ENCODE data around the gene ACTR3C.
"Not testable (repeated sequence)": the region's sequence is repeated elsewhere in the genome, so short reads cannot be mapped to it uniquely, and the experiment has no call there.

Gene ACTR3C

DNA sequence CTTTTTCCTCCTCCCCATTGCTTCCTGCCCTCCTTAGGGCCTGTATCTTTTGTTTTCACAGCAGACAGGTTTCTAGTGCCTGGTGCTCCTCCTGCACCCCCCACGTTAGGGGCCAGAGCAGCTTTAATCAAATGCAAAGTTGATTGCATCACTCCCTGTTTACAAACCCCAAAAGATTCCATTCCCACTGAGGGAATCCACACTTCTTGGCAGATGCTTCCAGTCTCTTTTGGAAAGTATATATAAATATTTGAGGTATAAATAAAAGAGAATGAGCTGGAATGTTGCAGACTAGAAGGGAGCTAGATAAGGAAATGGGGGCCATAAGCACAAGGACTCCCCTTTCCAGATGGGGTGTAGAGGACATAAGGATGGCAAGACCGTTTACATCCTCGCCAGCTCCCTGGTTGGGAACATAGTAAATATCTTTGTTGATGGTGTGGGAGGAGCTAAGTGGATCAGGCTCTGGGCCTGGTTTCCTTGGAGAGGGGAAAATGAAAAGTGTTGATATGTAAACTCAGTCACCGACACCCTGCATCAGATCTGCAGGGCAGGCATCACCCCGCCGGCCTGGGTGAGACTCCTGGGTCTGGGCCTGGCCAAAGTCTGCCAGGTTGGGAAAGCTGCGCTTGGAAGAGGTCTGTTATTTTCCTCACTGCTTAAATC is 11.9 kb upstream of the ACTR3C start:
- DNase-seq (ENCODE audit: low read depth): no peak

- DNase-seq (ENCODE audit: low read depth): no peak
Observed at GRCh38 chr7:150334108-150334507, 10.8 kb upstream of the ACTR3C start.

DNA sequence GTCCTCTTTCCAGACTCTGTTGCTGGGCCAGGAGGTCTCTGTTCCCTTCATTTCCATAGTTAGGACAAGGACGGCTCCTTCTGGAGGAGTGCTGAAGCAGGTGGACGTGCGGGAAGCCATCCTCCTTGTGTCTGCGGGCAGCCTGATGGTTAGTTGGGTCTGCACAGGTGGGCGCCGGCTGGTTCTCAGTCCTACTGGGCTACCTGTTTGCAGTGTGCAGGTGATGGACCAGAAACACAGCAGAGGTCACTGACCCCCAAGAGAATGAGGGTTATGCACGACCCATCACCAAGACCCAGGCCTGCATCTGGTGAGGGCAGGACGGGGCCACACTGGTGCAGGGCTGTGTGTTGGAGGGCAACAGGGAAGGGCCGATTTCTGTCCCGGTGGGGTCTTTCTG is 10.3 kb upstream of the ACTR3C start:
- DNase-seq (ENCODE audit: low read depth): no peak

DNA sequence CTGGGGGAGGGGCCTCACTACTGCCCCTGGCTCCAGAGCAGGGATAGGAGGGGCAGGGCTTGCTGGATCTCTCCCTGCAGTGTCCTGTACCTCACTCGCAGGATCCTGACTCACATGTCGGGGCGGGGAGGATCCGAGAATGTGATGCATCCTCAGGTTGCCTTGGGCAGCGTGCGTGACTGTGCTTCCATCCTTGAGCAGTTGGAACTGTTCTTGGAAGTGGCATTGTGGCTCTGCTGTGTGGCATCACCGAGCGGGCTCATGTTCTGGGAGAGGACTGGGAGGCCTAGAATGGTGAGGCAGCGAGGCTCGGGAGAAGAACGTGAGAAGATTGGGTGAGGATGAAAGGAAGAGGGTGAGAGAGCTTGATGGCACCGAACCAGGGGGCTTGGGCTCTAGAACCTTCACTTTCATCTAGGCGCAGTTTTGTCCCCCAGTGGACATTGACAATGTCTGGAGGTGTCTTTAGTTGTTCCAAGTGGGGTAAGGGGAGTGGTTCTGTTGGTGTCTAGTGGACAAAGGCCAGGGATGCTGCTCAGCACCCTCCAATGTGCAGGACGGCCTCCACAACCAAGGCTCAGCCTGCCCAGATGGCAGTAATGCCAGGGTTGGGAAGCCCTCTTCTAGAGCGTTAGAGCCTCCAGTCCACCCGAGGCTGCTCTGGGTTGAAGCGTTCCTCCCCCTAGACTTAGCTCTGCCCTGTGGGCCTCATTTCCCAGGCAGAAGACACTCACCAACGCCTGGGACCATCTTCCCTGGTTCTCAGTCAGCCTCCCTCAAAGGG is 9.7 kb upstream of the ACTR3C start:
- no peak for DNase-seq (ENCODE audit: low read depth)

DNA sequence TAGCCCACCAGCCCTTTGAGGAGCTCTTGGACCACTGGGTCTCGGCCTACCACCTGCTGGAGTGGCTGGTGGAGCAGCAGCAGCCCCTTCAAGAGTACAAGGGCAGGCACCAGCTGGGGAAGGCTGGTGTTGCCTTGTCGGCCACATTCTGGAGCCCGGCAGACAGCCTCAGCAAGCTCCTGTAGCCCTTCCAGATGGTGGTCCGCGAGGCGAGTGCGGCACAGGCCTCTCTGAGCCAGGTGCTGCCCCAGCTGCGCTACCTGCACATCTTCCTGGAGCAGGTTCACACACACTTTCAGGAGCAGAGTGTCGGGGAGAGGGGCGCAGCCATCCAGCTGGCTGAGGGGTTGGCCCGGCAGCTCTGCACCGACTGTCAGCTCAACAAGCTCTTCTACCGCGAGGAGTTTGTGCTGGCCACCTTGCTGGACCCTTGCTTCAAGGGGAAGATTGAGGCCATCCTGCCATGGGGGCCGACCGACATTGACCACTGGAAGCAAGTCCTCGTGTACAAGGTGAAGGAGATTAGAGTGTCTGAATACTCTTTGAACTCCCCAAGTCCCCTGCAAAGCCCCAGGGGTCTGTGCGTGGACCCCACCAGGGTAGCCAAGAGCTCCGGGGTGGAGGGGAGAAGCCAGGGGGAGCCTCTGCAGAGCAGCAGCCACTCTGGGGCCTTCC is 7.0 kb upstream of the ACTR3C start:
- DNase-seq (ENCODE audit: low read depth): no peak

GRCh38 chr7:150329331-150330120 is 6.2 kb upstream of the ACTR3C start:
- DNase-seq (ENCODE audit: low read depth): no peak

DNA sequence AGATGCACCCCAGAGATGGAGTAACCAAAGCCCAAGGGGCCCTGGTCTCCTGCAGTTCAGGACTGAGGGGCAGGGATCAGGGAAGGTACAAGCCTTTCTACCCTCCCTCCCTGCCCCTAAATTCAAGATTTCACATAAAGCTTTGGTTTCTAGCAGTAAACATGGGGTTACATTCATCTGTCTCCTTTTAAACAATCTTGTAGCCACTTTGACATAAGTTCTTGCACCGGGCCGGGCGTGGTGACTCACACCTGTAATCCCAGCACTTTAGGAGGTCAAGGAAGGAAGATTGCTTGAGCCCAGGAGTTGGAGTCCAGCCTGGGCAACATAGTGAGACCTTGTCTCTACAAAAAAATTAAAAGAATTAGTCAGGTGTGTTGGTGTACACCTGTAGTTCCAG is 4.0 kb upstream of the ACTR3C start:
- no peak for DNase-seq (ENCODE audit: low read depth)

DNA sequence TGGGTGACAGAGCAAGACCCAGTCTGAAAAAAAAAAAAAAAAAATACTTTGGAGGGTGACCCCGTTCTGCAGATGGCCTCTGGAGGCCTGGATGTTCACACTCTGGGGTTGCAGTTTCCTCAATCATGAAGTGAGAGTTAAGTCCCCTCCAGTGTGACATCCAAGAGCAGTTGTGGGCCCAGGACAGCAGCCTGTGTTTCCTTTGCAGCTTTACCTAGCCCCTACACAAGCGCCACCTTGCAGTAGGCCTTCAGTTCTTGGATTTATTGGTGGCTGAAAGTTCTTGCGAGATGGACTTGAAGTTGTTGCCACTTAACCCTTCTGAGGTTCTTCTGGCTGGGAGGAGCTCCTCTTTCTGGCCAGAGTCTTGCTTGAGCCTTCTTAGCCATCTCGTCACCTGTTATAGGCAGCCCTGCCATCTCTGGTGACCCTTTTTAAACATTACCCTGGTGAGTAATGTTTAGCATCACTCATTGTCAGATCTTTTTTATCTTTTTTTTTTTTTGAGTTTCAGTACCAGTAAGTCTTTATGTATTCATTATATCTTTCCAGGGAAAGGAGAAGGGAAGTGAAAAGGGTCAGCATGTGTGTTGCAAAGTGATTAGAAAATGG is 3.4 kb upstream of the ACTR3C start:
- DNase-seq (ENCODE audit: low read depth): no peak

- DNase-seq (ENCODE audit: low read depth): no peak
Observed at GRCh38 chr7:150325901-150326300, 2.6 kb upstream of the ACTR3C start.

GRCh38 chr7:150325110-150325611 is 1.8 kb upstream of the ACTR3C start:
- no peak for DNase-seq (ENCODE audit: low read depth)

DNA sequence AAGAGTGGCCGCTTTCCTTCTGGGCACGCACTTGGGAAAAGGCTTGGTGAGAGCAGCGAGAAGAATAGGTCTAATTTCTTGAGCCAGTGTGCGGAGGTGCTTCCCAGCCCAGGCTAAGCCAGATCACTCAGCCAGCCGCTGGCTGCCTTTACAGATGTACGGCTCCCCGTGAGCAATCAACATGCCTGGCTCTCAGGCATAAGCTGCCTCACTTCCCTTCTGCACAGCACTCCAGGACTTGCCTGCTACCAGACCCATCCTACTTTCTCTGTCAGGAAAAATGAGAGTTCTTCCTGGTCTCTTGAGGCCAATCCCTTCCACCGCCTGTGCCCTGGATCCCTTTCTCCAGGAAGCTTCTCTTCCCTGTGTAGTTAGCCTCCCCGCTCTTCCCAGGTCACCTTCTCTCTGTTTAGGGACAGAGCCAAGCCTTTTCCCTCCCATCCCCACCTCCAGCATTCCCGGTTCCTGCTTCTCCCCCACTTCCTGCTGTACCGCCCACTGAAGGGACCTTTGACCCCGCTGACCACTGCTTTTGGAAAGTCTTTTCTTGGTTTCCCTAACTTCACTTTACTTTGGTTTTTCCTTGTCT is 1.1 kb upstream of the ACTR3C start:
- no peak for DNase-seq (ENCODE audit: low read depth)

GRCh38 chr7:150323682-150324372 is 482 bp upstream of the ACTR3C start:
- DNase-seq (ENCODE audit: low read depth): no peak

GRCh38 chr7:150322114-150322832 is 1.1 kb downstream of the ACTR3C start:
- DNase-seq (ENCODE audit: low read depth): no peak

- DNase-seq (ENCODE audit: low read depth): no peak
Observed at GRCh38 chr7:150321788-150322113, 1.6 kb downstream of the ACTR3C start.

DNA sequence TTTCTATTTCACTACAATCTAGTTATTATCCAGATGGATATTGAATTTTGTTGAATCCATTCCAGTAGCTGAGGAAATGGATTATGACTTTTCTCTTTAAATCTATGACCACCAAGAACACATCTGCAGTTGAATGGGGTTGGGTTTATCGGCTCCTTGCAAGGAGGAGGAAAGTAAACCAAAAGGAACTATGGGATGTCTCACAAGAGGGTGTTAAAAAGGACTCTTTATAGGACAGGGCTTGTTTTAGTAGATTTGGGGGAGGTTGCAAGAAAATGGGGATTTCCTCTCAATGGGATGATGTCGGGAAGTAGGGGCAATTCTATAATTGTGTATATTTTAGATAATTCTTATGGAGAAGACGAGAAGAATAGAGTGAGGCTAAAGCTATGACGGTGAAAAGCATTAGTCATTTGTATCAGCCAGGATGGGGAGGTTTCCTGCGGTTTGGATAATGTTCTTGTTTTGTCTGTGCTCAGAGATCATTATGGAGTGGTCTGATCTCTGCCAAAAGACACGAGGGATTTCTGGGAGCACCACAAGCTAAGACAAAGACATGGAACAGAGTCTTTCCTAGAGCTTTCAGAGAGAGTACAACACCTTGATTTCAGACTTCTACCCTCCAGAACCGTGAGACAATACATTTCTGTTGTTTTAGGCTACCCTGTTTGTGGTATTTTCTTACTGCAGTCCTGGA is 5.4 kb downstream of the ACTR3C start:
- DNase-seq (ENCODE audit: low read depth): no peak

- not testable (repeated sequence) for DNase-seq (ENCODE audit: low read depth)
Observed at GRCh38 chr7:150316987-150317386, 6.4 kb downstream of the ACTR3C start.

GRCh38 chr7:150314639-150315239 is 8.6 kb downstream of the ACTR3C start:
- no peak for DNase-seq (ENCODE audit: low read depth)

- no peak for DNase-seq (ENCODE audit: low read depth)
Observed at GRCh38 chr7:150313870-150314269, 9.5 kb downstream of the ACTR3C start.

DNA sequence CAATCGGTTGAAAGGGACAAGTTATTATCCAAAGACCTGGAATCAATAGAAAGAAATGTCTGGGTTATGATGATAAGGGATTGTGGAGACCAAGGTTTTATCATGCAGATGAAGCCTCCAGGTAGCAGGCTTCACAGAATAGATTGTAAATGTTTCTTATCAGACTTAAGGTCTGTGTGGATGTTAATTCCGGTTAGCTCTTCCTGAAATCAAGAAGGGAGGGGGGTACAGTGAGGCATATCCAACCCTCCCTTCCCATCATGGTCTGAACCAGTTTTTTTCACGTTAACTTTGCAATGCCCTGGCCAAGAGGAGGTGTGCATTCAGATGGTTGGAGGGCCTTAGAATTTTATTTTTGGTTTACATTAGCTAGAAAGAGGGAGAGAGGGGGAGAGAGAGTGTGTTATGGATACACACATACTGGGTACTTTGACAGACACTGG is 10.0 kb downstream of the ACTR3C start:
- no peak for DNase-seq (ENCODE audit: low read depth)
